HEK293 (cell line): ENCODE measurements around the gene ATRNL1.

ENCODE experiments used
- KLF16 ChIP-seq: fragments of 450-650 bp; formaldehyde crosslinking; IDR thresholded peaks from 2 replicates; pipeline ENCODE4 v1.5.1; 2017; ENCODE audit warnings: missing biosample characterization, missing genetic modification characterization
- RBAK ChIP-seq: fragments of 450-650 bp; formaldehyde crosslinking; IDR thresholded peaks from 2 replicates; pipeline ENCODE4 v1.5.1; 2016; ENCODE audit warnings: missing biosample characterization, missing genetic modification characterization
- ZBTB21 ChIP-seq: fragments of 450-650 bp; formaldehyde crosslinking; IDR thresholded peaks from 2 replicates; pipeline ENCODE4 v1.5.1; 2017; ENCODE audit warnings: missing biosample characterization, missing genetic modification characterization
- ZBTB8A ChIP-seq: fragments of 450-650 bp; formaldehyde crosslinking; IDR thresholded peaks from 2 replicates; pipeline ENCODE4 v1.5.1; 2016; ENCODE audit warnings: missing biosample characterization, missing genetic modification characterization
- ZNF138 ChIP-seq: fragments of 450-650 bp; formaldehyde crosslinking; IDR thresholded peaks from 2 replicates; pipeline ENCODE4 v1.5.1; 2016; ENCODE audit warnings: missing biosample characterization, missing genetic modification characterization, borderline replicate concordance
- ZNF354C ChIP-seq: fragments of 450-650 bp; formaldehyde crosslinking; IDR thresholded peaks from 2 replicates; pipeline ENCODE4 v1.5.1; 2016; ENCODE audit warnings: missing biosample characterization, missing genetic modification characterization, low read depth, borderline replicate concordance
- TF ChIP-seq, protein P1 (sequence below): fragments of 450-650 bp; formaldehyde crosslinking; IDR thresholded peaks from 2 replicates; pipeline ENCODE4 v1.5.1; 2016; ENCODE audit warnings: missing biosample characterization, missing genetic modification characterization
- TF ChIP-seq, protein P2 (sequence below): IDR thresholded peaks from 2 replicates; pipeline ENCODE4 v1.6.1; 2011; ENCODE audit warnings: mild to moderate bottlenecking, low read depth, low read length, borderline replicate concordance
- TF ChIP-seq, protein P3 (sequence below): fragments of 450-650 bp; formaldehyde crosslinking; IDR thresholded peaks from 2 replicates; pipeline ENCODE4 v1.5.1; 2016; ENCODE audit warnings: missing biosample characterization, missing genetic modification characterization

DNA sequence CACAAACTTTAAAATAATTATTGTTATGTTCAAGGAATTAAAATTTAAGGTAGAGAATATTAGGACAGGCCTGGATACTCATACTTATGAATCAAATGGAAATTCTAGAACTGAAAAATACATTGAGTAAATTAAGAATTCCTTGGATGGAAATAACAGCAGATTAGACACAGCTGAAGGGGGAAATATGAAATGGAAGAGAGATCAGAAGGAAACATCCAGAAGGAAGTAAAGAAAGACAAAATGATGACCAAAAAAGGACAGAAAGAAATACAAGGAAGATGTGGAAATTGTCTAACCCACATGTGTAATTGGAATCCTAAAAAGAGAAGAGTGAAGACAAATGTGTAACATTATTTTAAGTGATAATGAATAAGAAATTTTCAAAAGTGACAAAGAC is 128.9 kb downstream of the ATRNL1 start:
- TF ChIP-seq, protein P1, sequence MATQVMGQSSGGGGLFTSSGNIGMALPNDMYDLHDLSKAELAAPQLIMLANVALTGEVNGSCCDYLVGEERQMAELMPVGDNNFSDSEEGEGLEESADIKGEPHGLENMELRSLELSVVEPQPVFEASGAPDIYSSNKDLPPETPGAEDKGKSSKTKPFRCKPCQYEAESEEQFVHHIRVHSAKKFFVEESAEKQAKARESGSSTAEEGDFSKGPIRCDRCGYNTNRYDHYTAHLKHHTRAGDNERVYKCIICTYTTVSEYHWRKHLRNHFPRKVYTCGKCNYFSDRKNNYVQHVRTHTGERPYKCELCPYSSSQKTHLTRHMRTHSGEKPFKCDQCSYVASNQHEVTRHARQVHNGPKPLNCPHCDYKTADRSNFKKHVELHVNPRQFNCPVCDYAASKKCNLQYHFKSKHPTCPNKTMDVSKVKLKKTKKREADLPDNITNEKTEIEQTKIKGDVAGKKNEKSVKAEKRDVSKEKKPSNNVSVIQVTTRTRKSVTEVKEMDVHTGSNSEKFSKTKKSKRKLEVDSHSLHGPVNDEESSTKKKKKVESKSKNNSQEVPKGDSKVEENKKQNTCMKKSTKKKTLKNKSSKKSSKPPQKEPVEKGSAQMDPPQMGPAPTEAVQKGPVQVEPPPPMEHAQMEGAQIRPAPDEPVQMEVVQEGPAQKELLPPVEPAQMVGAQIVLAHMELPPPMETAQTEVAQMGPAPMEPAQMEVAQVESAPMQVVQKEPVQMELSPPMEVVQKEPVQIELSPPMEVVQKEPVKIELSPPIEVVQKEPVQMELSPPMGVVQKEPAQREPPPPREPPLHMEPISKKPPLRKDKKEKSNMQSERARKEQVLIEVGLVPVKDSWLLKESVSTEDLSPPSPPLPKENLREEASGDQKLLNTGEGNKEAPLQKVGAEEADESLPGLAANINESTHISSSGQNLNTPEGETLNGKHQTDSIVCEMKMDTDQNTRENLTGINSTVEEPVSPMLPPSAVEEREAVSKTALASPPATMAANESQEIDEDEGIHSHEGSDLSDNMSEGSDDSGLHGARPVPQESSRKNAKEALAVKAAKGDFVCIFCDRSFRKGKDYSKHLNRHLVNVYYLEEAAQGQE (tag by site-specific recombination), result no peak
- TF ChIP-seq ZNF138 (tag by site-specific recombination) (no peak), KLF16 (tag by site-specific recombination) (no peak), RBAK (tag by site-specific recombination) (no peak), ZBTB8A (no peak), ZBTB21 (tag by site-specific recombination) (no peak), ZNF354C (tag by site-specific recombination) (no peak)
- TF ChIP-seq, protein P2, sequence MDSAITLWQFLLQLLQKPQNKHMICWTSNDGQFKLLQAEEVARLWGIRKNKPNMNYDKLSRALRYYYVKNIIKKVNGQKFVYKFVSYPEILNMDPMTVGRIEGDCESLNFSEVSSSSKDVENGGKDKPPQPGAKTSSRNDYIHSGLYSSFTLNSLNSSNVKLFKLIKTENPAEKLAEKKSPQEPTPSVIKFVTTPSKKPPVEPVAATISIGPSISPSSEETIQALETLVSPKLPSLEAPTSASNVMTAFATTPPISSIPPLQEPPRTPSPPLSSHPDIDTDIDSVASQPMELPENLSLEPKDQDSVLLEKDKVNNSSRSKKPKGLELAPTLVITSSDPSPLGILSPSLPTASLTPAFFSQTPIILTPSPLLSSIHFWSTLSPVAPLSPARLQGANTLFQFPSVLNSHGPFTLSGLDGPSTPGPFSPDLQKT, result no peak
- TF ChIP-seq, protein P3, sequence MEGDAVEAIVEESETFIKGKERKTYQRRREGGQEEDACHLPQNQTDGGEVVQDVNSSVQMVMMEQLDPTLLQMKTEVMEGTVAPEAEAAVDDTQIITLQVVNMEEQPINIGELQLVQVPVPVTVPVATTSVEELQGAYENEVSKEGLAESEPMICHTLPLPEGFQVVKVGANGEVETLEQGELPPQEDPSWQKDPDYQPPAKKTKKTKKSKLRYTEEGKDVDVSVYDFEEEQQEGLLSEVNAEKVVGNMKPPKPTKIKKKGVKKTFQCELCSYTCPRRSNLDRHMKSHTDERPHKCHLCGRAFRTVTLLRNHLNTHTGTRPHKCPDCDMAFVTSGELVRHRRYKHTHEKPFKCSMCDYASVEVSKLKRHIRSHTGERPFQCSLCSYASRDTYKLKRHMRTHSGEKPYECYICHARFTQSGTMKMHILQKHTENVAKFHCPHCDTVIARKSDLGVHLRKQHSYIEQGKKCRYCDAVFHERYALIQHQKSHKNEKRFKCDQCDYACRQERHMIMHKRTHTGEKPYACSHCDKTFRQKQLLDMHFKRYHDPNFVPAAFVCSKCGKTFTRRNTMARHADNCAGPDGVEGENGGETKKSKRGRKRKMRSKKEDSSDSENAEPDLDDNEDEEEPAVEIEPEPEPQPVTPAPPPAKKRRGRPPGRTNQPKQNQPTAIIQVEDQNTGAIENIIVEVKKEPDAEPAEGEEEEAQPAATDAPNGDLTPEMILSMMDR (tag by site-specific recombination), result no peak
